M059J (cell line): ENCODE results near the gene CCDC141. TPM values are rescaled to one million over a fixed set of nuclear protein-coding genes. Genes with fewer than 3 reads are reported as not detected.

Experiments used
- total RNA-seq: library from RNA; depleted of rRNA; stranded (reverse); fragments of >200 nt; shearing (Covaris generic); gene quantifications from 2 replicates; pipeline ENCODE4 v1.2.3, GENCODE V29; 2014; rRNA removed

Gene CCDC141
- total RNA-seq, 1 experiment from 2014 or later: 0.07 TPM

Other genes with a start within 250 kb of the CCDC141 start
- gene TTN, start 242.7 kb downstream of the CCDC141 start, total RNA-seq: 0.52 and 0.71 TPM in 2 replicates
- 4.4 and 7.1 TPM in 2 replicates for gene SESTD1, start 214.7 kb upstream of the CCDC141 start, total RNA-seq